HG03342 (cell line): Measurements from ENCODE around the gene TAS1R3.

Experiments
- ATAC-seq: cut with Tn5 transposase; IDR thresholded peaks from one replicate; pipeline ENCODE4 v1.9.1; 2021; ENCODE audit warnings: mild to moderate bottlenecking, moderate library complexity; ENCODE audit not compliant: unreplicated experiment

TAS1R3 gene

DNA sequence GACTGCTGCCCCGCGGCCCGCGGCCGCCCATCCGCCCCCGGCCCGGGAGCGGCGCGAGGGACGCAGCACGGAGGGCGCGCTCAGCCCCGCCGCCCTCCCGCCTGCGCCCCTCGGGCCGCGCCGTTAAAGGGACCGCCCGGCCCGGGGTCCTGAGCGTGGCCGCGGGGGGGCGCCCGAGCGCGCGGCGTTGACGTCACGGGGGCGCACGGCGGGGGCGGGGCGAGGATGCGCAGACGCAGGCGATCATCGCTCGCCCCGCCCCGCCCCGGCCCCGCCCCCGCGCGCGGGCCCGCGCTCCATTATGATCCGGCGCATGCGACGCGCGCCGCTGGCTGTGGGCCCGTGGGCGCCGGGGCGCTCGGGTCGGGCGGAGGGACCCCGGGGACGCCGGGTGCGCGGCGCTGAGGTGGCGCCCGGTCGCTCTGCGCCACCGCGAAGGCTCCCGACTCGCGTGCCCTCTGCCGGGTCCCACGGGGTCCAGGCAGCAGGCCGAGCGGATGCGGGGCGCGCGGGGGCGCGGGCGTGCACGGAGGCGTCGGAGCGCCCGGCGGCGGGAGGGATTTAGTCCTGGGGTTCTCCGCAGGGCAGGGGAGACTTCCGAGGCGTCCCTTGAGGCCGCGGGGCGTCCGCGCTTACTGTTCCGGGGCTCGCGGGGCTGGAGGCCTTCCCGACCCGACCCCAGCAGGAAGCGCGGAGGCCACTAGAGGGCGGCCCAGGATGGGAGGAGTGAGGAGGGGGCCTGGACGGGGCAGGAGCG lies 18.4 kb downstream of the TAS1R3 start, which contains the start of gene DVL1:
Gene DVL1, minus strand, starts transcription at position 163 of the 757 bp plus-strand sequence. CDS start 353 bp downstream, outside the sequence.
- peak; percentile 61 for ATAC-seq

- ATAC-seq, result no peak
These were observed 20.7 kb downstream of the TAS1R3 start for GRCh38 chr1:1351511-1352427.

GRCh38 chr1:1352786-1353388 lies 21.8 kb downstream of the TAS1R3 start:
- ATAC-seq, result no peak

DNA sequence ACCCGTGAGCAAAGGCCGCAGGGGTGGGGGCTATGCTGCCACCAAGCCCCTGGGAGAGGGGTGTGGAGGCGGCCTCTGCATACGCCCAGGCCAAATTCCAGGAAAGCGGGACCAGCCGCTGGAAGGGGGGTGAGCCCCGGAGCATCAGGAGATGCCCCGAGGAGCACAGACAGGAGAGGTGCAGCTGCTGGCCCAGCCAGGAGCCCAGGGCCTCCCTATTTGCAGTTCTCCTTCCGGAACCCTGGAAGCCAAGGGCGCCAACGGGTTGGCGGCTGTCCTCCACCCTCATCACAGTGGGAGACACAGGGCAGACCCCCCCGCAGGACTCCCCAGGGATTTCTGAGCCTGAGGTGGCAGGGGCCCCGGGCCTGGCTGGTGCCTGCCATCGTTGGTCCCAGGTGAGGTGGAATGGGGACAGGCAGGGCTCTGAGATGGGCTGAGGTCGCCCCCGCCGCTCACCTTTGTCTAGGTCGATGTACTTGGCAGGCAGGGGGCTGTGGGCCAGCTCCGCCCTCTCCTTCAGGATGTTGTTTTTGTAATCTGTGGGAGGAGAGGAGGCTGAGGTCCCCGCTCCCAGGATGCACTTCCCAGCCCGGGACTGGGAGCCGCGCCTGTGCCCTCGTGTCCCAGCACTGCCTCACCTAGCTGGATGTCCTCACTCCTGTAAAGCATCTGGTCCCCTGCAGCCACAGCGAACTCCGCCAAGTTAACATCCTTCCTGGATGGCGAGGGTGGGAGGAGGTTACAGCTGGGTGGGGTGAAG lies 22.5 kb downstream of the TAS1R3 start:
- no peak for ATAC-seq

- no peak for ATAC-seq
These were observed 23.5 kb downstream of the TAS1R3 start for GRCh38 chr1:1354271-1355247.

DNA sequence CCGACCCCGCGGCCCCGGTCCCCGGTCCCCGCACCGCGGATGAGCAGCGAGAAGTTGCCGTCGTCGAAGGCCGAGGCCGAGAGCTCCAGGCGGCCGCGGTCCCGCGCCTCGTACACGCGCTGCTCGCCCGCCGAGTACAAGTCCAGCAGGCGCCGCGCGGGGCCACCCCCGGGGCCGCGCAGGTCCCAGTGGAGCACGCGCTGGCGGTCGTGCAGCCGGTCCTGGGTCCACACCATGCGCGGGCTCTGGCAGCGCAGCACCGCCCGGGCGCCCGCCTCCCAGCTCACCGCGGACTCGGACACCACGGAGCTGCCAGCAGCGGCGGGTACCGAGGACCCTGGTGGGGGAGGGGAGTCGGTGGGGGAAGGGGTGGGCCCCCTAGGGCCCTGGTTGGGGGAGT lies 24.3 kb downstream of the TAS1R3 start:
- no peak for ATAC-seq

- ATAC-seq, result no peak
These were observed 25.2 kb downstream of the TAS1R3 start for GRCh38 chr1:1356166-1356795.

DNA sequence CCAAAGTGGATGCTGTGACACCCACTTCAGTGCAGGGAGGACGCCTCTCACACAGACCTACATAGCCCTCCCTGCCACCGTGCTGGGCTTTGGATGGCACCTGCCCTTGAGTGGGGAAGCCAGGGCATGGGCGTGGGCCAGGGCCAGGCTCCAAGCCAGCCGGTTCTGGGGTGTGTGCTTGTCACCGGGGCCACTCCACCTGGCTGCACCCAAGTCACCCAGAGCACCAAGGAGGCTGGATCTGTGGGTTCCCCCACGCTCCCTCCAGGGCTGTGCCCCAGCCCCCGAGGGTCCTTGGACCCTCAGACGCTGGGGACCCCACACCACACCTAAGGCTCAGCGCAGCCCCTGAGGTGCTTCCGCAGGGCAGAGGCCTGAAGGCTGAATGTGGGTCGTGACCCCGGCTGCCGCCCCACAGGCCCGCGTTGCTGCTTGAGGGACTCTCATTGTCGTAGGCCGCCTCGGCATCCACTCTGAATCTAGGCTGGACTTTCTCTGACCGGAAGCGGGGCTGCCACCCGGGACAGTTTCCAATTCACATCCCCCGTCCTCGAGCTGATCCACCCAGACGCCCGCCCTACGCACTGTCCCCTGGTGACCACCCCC lies 25.8 kb downstream of the TAS1R3 start:
- no peak for ATAC-seq

DNA sequence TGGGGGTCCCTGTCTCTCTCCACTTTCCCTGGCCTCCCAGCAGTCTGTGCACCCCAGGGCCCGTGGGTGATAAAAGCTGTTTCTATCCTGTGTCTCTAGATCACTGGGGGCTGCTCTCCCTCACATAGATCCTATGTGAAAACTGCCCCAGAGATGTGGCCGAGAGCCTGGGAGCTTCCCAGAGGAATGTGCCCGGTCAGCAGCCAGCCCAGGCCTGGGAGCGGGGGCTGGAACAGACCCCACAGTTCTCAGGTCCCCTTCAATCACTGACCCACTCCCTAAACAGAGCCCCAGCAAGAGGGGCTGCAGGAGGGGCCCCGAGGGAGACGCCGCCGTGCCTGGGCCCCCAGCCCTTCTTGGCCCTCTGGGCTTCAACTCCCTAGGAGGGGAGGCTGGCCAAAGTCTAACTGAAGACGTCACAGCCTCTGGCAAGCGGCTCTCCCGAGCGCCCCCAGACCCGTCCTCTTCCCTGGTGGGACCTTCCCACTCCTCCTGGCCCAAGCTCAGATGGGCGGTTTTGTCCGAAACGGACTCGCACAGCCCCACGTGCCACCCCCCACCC lies 26.9 kb downstream of the TAS1R3 start:
- ATAC-seq, result no peak

DNA sequence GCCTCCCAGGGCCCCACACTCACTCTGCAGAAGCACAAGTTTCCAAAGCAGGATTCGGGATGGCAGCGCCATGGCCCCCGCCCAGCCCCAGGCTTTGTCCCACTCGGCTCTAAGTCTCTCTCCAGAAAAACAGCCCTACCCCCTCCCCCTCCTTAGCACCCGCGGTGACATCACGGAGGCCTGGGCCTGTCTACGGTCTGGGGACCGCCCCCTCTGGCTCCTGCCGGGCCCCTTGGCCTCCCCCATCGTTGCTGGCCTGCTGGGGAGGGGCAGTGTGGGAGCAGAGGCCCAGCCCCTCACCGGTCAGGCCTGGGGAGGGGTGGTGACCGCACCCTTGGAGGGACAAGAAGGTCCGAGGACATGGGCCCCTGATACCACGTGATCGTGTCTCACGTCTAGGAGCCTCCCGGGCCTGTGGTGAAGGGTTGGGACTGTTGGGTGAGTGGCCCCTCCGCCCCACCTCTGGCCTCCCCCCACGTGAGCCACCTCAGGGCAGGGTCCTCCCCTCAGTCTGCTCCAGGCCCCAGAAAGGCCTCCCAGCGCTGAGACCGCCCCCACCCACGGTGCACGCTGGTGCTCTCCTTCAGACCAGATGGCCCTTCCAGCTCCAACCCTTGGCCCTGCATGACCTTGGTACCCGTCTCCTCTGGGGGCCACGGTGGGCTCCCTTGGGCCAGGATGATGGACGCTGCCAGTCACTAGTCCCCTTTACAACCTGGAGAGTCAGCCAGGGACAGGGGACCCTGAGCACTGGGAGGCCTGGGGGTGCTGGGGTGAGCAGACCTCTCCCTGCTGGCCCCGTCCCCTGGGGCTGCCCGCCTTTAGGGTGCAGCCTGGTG lies 27.6 kb downstream of the TAS1R3 start, which contains the start of gene MXRA8:
Gene MXRA8, minus strand, starts transcription at position 123 of the 839 bp plus-strand sequence. Its CDS starts 51 bp downstream, at position 72.
- ATAC-seq, result no peak

GRCh38 chr1:1359308-1359663 lies 28.2 kb downstream of the TAS1R3 start:
- ATAC-seq, result no peak

DNA sequence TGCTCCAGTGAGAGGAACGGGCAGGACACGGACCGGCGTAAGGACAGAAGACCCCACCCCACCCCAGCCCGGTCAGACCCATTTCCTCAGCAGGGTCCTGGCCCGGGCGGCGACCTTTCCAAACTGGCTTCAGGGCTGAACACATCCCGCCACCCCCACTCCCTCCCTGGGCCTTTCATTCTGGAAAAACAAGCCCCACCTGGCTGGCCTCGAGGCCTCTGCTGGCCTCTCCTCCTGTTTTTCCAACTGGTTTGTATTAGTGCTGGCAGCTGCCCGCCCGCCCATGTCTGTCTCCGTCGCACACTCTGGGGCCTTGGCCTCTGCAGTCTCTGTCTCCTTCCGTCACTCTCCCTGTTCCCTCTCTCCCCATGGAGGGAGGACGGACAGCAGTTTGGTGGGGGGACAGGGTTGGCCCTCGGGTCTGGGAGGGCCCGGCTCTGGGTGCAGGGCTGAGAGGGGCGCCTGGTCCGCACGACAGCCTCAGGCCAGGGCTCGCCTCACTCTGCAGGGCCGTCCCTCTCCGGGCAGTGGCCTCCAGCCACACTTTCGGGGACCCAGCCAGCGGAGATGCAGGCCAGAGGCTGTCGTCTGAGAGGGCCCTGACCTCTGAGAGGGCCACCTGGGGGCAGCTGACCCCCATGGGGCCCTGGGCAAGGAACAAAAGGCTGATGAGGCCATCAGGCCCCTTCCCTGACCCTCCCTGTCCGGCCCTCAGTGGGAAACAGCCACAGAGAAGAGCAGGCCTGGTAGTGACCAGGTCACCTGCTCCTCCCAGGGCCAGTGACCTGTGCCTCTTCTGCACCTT lies 28.8 kb downstream of the TAS1R3 start:
- no peak for ATAC-seq

- no peak for ATAC-seq
These were observed 29.6 kb downstream of the TAS1R3 start for GRCh38 chr1:1360506-1361169.

GRCh38 chr1:1361233-1361981 lies 30.3 kb downstream of the TAS1R3 start:
- ATAC-seq, result no peak

DNA sequence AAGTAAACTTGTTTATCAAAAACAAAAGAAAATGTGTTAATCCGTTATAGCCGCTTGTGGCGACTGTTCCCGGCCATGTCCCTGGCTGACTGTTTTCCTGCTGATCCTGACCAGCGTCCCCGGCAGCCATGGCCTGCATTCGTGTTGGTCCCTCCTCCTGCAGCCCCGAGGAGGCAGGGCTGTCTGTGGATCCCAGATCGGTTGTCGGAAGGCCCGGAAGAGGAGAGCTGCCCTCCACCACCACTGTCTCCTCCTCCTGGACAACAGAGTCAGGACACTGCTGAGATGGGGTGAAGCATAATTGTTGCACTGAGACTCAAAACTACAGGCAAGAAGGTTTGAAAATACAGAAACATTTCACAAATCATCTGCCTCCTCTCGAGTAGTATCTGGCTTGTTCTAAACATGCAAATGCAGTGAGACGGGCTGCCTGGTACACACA lies 30.9 kb downstream of the TAS1R3 start:
- no peak for ATAC-seq
